Lung (tissue), 12 donors: Measurements from ENCODE around the gene GRIK2. TPM values are rescaled to one million over a fixed set of nuclear protein-coding genes. Genes with fewer than 3 reads are reported as not detected.
A peak's percentile ranks its signal among the peaks of the same experiment; 100 is the strongest.

ENCODE experiments used
- ATAC-seq: fragments of 200-7000 bp; cut with Tn5 transposase; one replicate; pipeline ENCODE4 v1.9.1; 2020; ENCODE audit warnings: moderate number of reproducible peaks; ENCODE audit not compliant: insufficient read depth, low FRiP score
- DNase-seq, 3 donors: peaks; one replicate each; pipeline ENCODE4 v3.0.0-alpha.2; 2013 to 2017
- H3K27ac ChIP-seq, 2 donors: one replicate each; pipeline ENCODE4 v1.5.1; 2013; ENCODE audit warnings: mild to moderate bottlenecking in 2 of 2, moderate library complexity in 2 of 2, control low read depth in 1 of 2, inconsistent platforms in 1 of 2, low read depth in 1 of 2, low read length in 1 of 2
- H3K27me3 ChIP-seq, 3 donors: one replicate each; pipeline ENCODE4 v1.5.1; 2013; ENCODE audit warnings: low read length in 2 of 3; ENCODE audit not compliant: control insufficient read depth in 3 of 3, insufficient read depth in 3 of 3
- H3K36me3 ChIP-seq, 4 donors: one replicate each; pipeline ENCODE4 v1.5.1; 2013; ENCODE audit warnings: low read length in 4 of 4, mild to moderate bottlenecking in 1 of 4, moderate library complexity in 1 of 4; ENCODE audit not compliant: control insufficient read depth in 4 of 4, insufficient read depth in 4 of 4
- H3K4me1 ChIP-seq, 5 donors: one replicate each; pipeline ENCODE4 v1.5.1; 2013; ENCODE audit warnings: low read length in 5 of 5, mild to moderate bottlenecking in 2 of 5, moderate library complexity in 1 of 5; ENCODE audit not compliant: control insufficient read depth in 5 of 5, insufficient read depth in 5 of 5
- H3K4me3 ChIP-seq: one replicate; pipeline ENCODE4 v1.5.1; 2013; ENCODE audit warnings: mild to moderate bottlenecking, control low read depth, moderate library complexity
- H3K9ac ChIP-seq, 2 donors: one replicate each; pipeline ENCODE4 v1.5.1; 2013; ENCODE audit warnings: low read length in 2 of 2, control low read depth in 1 of 2; ENCODE audit not compliant: insufficient read depth in 1 of 2
- H3K9me3 ChIP-seq, 4 donors: one replicate each; pipeline ENCODE4 v1.5.1; 2013; ENCODE audit warnings: low read length in 3 of 4, mild to moderate bottlenecking in 1 of 4, moderate library complexity in 1 of 4; ENCODE audit not compliant: control insufficient read depth in 4 of 4, insufficient read depth in 3 of 4
- WGBS, 2 donors: extraction: QIAGEN DNeasy Blood & Tissue Kit; methylation state at CpG; one replicate each; pipeline ENCODE4 v1.1.7; 2013; 5-methylcytosine and 5-hydroxymethylcytosine counted together
- polyA plus RNA-seq, 2 donors: library from polyadenylated mRNA; stranded (reverse); fragments of 200-250 nt; gene quantifications; one replicate each; pipeline ENCODE4 v1.2.1, GENCODE V29; 2013
- total RNA-seq, 2 donors: library from RNA; depleted of rRNA in 1 of 2; stranded (reverse); fragments of >200 nt in 1 of 2; gene quantifications; one replicate each; pipeline ENCODE4 v1.2.1, GENCODE V29; 2014 to 2021
- TF ChIP-seq, protein P1 (sequence below): IDR thresholded peaks from 2 replicates; pipeline ENCODE4 v1.5.1; 2012; ENCODE audit warnings: mild to moderate bottlenecking; ENCODE audit errors: control extremely low read depth, extremely low read depth
- donor health status: control.
- donor health status: control.
- donor health status: Bipolar disorder and iron deficiency.
- donor health status: healthy.
- donor health status: DM: yes; HTN: yes; CAD: no.

The GRIK2 gene
- total and polyA plus RNA-seq, 4 donors = 0.09 to 5.1 (median 0.67) TPM

DNA sequence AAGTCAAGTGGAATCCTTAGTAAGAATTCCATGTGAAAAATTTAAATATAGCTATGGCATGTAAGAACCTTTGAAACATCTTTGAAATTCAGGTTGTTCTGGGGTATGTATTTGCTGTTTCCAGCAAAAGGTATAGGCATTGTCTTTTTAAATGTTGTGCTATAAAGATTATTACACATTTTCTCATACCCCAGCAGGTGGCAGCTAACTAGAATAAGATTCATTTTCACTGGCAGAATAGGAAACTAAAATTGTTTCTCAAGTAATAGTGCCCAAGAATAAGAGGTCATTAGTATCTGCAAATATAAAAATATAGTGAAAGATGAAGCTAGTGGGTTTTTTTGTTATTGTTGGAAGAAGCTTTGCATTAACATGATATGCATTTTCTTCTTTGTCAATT lies 1.8 kb downstream of the GRIK2 start:
- no peak for ATAC-seq
- TF ChIP-seq, protein P1, sequence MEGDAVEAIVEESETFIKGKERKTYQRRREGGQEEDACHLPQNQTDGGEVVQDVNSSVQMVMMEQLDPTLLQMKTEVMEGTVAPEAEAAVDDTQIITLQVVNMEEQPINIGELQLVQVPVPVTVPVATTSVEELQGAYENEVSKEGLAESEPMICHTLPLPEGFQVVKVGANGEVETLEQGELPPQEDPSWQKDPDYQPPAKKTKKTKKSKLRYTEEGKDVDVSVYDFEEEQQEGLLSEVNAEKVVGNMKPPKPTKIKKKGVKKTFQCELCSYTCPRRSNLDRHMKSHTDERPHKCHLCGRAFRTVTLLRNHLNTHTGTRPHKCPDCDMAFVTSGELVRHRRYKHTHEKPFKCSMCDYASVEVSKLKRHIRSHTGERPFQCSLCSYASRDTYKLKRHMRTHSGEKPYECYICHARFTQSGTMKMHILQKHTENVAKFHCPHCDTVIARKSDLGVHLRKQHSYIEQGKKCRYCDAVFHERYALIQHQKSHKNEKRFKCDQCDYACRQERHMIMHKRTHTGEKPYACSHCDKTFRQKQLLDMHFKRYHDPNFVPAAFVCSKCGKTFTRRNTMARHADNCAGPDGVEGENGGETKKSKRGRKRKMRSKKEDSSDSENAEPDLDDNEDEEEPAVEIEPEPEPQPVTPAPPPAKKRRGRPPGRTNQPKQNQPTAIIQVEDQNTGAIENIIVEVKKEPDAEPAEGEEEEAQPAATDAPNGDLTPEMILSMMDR = no peak
- H3K9ac ChIP-seq = no peak overlapping the region
- H3K27ac ChIP-seq = no peak overlapping the region
- no peaks in the 10 kb centered on the region for H3K36me3 ChIP-seq
- H3K4me3 ChIP-seq = no peak overlapping the region
- peaks cover 0 to 16% (median 0%) of the 10 kb centered on the region in 4 donors for H3K9me3 ChIP-seq
- peaks cover 0 to 8% (median 2%) of the 10 kb centered on the region in 5 donors for H3K4me1 ChIP-seq
- no peak for DNase-seq
- H3K27me3 ChIP-seq = peaks cover 5 to 73% (median 63%) of the 10 kb centered on the region in 3 donors

DNA sequence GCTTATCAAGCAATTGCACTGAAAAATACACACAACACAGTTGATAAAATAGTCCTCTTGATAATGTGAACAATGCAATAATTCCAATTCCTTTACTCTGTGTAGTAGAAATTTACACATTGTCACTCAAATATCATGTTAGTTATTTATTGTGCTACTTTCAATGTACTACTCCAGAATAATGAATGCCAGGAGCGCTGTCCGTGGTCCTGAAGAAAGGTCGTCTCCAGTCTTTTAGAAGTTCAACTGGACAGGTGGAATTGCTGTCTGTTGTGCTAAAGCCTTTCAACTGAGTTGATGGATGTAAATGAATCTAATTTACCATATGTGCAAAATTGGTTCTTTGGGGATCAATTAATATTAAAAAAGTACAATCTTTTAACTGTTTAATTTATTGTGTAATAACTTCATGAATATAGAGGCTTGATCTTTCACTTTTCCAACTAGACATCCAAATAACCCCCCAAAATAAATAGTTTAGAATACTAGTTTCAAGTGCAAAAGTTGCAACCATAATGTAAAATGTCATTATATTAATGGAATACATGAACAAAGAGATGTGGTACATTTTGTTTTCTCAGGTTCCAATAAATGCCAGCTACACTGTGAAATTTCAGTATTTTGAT lies 3.2 kb downstream of the GRIK2 start:
- ATAC-seq (no peak), DNase-seq (peak; percentile 63 to 79 (median 78))
- Histone ChIP-seq H3K27ac (no peak overlapping the region), H3K4me1 (peaks cover 0 to 8% (median 2%) of the 10 kb centered on the region in 5 donors), H3K27me3 (peaks cover 14 to 74% (median 71%) of the 10 kb centered on the region in 3 donors), H3K9me3 (peaks cover 0 to 14% (median 0%) of the 10 kb centered on the region in 4 donors), H3K4me3 (no peak overlapping the region), H3K9ac (no peak overlapping the region), H3K36me3 (no peaks in the 10 kb centered on the region)
- 1 to 2% methylated on average over 3 of the region's 3 CpGs for WGBS, 2 donors
- TF ChIP-seq, protein P1 = no peak

DNA sequence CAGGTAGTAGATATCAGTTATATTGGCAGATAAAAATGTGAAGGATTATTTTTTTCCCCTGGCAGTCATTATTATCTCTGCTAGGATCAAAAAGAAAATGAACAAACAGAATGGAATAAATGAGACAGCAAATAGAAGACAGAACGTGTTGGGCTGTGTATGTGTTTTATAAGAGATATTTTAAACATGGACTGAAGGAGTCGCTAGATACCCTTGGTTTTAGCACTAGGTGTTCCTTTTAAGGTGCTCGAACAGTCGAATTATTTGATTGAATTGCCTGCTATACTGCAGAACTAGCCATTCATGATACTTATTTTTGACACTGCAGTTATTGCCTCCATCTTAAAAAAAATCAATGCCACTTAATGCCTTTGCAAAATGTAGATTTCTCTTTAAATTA lies 3.7 kb downstream of the GRIK2 start:
- Histone ChIP-seq H3K4me3 (no peak overlapping the region), H3K9me3 (peaks cover 0 to 19% (median 0%) of the 10 kb centered on the region in 4 donors), H3K4me1 (peaks cover 0 to 9% (median 2%) of the 10 kb centered on the region in 5 donors), H3K36me3 (no peaks in the 10 kb centered on the region), H3K27me3 (peaks cover 19 to 73% (median 71%) of the 10 kb centered on the region in 3 donors), H3K27ac (no peak overlapping the region), H3K9ac (no peak overlapping the region)
- DNase-seq (no peak), ATAC-seq (no peak)
- 5 to 7% methylated on average over 4 of the region's 4 CpGs for WGBS, 2 donors
- TF ChIP-seq, protein P1 = no peak
